KBM-7 (cell line): ENCODE measurements around the gene FOXL3.
"Not testable (repeated sequence)": the region's sequence is repeated elsewhere in the genome, so short reads cannot be mapped to it uniquely, and the experiment has no call there.

Source experiments
- DNase-seq: peaks from one replicate; pipeline ENCODE4 v3.0.0-alpha.2; 2015
- in situ Hi-C: fragments of 300-500 bp; cut with MboI; formaldehyde crosslinking; loops from 2 replicates; pipeline ENCODE4 v1.14.3; 2020; ENCODE audit warnings: low sequenced_read_pairs, low pct_unique_long_range_greater_than_20kb, mixed read lengths

FOXL3 gene

DNA sequence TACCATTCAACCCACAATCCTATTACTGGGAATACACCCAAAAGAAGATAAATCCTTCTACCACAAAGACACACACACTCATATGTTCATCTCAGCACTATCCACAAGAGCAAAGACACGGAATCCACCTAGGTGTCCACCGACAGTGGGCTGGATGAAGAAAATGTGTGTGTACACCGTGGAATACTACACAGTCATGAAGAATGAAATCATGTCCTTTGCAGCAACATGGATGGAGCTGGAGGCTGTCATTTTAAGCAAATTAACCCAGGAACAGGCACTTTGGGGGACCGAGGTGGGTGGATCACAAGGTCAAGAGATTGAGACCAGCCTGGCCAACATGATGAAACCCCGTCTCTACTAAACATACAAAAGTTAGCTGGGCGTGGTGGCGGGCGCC, 8.3 kb upstream of the FOXL3 start:
- in situ Hi-C loops = no loop called here
- no peak for DNase-seq

DNA sequence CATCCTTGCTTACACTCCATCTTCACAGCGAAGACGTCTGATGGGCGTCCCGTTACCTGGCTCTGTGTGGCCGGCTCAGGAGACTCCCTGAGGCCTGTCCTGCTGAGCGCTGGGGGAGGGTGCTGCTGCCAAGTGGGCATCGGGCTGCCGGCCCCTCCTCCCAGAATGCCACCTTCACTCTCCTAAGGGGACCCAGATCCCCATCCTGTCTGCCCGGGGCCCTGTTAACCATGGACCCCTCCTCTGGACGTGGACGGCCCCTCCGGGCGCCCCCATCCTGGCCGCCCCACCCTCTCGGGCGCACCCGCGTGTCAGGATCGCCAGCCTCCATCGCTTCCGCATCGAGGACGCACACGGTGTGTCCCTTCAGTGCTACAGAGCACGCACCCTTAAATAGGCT, 7.3 kb upstream of the FOXL3 start:
- no peak for DNase-seq
- in situ Hi-C loops = no loop called here

DNA sequence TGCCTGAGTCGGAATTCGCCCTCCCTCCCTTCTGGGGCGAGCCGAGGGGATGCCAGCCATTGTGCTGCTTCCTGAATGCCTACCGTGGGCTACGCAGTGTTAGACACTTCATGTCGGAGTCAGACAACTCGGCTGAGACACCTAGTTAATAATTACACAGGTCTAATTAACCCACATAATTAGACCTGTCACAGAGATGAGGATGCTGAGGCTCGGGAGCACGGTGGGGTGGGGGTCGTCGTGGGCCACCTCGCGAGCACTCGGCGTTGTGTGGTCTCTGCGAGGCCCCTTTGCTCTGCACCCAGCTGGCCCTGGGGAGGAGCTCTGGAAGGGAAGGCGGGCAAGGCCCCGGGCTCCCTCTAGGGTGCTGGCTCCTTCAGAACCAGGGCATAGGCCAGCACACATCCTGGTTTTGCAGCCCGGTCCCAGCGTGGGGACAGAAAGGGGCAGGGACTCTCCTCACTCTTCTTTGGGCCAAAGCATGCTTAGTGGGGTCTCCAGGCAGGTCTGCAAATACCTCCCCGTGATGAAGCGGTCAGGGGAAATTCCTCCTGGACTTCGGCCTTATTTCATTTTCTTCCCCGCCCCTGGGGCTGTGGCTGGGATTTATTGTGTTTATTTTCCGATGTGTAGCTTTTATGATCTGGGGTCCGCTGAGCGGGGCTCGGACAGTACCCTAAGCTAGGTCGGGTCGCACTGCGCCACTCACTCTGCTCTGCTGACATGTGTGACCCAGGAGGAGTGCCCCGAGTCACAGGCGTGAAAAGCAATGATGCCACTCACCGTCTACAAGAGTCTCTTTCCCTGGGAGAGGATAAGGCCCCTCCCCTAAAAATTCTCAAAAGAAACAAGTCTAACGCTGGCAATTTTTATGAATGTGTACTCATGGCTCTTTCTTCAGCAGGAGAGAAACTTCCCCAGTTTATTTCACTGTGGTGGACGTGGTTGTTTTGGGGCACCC, 4.9 kb upstream of the FOXL3 start:
- DNase-seq = no peak
- in situ Hi-C loops = no loop called here

- in situ Hi-C loops = no loop called here
- no peak for DNase-seq
Observed at GRCh38 chr7:285731-286130, 4.2 kb upstream of the FOXL3 start.

- in situ Hi-C loops = no loop called here
- DNase-seq = no peak
Observed at GRCh38 chr7:286266-286665, 3.7 kb upstream of the FOXL3 start.

DNA sequence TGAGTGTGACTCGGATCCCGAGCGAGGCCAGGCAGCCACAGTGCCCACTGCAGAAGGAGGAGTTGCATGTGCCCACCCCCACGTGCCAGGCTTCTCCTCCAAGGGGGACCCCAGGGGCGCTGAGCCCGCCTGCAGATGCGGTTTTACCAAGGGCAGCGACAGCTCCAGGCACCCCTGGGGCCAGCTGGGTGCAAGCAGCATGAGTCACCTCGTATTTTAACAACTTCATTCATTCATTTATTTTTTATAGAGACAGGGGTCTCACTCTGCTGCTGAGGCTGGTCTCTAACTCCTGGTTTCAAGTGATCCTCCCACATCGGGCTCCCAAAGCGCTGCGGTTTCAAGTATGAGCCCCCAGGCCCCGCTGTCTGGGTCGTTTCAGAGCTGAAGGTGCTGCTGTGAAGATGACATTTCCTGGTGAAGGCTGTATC, 1.3 kb upstream of the FOXL3 start:
- DNase-seq = no peak
- in situ Hi-C loops = no loop called here

DNA sequence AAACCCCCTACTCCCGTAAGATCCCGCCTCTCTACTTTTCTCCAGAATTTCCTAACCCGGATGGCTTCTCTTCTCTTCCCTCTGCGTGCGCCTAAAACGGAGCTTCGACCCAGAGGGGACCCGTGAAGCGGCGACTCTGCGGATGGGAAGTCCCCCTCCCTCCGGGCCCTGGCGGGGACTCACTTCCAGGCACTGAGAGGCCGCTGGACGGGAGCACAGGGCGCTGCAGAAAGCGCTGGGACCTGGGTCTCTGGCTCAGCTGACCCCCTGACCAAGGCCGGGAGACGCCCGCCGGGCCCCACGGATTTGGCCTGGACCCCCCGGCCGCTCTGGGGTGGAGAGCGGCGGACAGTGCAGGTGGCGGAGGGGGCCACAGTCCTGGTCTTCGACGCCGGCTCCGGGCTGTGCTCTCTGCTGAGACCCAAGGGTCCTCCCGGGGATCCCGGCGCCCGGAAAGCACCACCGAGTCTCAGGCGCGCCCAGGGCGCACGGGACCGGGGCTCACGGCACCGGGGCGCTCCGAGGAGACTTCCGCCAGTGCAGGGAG, 688 bp upstream of the FOXL3 start:
- DNase-seq = no peak
- in situ Hi-C loops = no loop called here

DNA sequence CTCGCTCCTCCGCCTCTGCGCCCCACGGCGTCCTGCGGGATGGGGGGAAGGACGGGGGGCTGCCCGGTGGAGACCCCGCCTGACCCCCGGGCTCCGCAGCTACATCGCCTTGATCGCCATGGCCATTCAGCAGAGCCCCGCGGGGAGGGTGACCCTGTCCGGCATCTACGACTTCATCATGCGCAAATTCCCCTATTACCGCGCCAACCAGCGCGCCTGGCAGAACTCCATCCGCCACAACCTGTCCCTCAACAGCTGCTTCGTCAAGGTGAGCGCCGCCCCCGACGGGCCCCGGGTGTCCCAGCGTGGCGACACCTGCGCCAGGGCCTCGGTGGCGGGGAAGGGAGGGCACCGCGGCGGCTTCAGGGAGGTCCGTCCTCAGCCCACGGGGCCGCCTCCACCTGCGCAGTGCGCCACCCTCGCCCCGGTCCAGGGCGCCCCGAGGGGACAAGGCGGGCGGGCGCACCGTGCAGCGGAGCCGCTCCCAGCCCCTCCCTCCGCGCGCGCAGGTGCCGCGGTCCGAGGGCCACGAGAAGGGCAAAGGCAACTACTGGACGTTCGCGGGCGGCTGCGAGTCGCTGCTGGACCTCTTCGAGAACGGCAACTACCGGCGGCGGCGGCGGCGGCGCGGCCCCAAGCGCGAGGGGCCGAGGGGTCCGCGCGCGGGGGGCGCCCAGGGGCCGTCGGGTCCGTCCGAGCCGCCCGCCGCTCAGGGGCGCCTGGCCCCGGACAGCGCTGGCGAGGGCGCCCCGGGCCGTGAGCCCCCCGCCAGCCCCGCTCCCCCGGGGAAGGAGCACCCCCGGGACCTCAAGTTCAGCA, 793 bp downstream of the FOXL3 start:
- in situ Hi-C loops = no loop called here
- DNase-seq = no peak

GRCh38 chr7:291373-292092, 1.6 kb downstream of the FOXL3 start:
- in situ Hi-C loops = no loop called here
- DNase-seq = no peak

DNA sequence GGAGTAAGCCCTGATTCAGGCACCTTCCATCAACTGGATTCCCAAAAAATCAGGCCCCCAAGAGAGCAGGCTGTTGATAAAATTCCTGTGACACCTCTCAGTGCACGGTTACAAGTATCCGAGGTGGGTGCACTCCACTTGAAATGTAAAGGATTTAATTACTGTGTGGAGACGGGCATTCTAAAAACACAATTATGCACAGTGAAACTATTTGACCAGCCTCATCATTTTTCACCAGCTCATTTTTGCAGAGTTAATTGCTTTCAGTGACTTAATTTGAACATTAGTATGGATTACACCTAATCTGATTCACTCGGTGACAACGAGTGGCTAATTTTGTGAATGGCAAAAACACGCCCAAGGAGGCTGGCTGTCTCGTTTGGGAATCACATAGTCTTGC, 2.3 kb downstream of the FOXL3 start:
- DNase-seq = no peak
- in situ Hi-C loops = no loop called here

DNA sequence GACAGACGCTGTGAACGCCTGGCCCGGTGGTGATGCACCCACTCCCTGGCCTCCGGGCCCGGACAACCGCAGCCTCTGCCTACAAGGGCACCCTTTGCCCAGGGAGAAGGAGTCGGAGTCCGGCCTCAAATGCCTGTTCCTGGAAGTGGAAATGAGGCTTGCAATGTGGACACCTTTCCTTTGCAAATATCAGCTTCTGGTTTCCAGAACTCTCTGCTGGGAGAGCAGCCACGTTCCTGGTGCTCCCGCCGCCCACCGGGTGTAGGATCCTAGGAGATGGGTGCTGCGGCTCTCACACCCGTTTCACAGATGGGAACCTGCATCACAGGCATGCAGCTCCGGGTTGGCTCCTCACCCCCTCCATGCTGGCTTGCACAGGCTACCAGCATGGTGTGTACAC, 2.9 kb downstream of the FOXL3 start:
- in situ Hi-C loops = no loop called here
- no peak for DNase-seq

DNA sequence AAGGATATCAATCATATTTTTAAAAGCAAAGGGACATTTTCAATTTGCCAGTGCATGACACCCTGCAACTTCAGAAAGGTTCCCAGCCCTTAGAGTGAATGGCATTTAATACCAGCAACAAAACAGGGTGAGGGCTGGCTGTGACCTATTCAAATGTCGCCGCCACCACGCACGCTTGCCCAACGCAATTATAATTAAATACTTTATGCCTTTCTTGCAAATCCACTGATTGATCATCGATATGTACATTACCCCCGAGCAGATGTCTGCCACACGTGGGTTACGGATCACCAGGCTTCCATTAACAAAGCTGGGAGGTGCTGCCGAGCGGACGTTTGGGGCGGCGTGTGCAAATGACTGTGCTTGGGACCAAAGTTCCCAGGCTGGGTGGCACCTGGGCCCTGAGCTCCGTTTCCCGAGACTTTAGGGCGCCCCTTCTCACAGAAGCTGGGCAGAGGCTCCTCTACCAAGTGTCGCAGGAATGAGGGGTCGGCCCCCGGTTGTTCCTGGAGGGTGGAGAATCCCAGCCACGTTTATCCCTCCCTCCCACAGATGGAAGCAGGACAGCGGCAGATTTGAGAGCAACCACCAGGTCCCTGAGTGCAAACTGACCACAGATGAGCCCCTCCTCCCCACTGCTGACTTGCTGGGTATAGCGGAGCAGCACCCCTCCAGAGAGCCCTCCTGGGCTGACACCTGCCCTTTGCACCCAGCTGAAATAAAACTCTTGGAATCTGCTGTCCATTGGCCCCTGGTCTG, 3.9 kb downstream of the FOXL3 start:
- in situ Hi-C loops = no loop called here
- no peak for DNase-seq

DNA sequence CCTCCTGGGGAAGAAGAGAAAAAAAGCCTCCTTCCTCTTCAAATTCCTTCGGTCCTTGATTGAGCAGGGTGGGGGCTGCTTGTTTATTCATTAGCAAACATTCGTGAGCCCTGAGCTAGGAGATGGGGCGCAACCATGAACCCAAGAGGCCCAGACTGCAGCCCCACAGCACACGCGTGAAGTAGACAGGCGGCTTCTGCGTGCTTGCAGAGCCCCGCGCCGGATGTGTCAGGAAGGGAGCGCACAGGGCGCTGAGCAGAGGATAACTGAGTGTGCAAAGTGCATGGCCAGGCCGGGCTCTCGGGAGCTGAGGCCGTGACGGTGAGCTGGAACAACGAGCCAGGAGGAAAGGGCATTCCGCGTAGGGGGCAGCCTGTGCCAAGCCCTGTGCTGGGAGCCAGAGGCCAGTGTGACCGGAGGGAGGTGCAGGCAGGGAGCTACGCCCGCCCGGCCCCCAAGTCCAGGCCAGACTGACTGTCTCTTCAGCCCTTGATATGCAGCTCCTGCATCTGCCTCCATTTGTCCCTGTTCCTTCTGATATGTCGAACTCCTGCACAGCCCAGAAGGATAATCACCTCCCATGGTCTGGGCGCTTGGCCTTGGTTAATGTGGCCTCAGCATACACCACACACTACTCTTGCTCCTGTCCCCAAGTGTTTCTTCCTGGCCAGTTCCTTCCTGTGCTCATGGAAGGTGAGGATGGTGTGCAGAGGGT, 4.6 kb downstream of the FOXL3 start:
- DNase-seq = no peak
- in situ Hi-C loops = no loop called here

GRCh38 chr7:295155-296154, 5.5 kb downstream of the FOXL3 start:
- in situ Hi-C loops = no loop called here
- no peak for DNase-seq

DNA sequence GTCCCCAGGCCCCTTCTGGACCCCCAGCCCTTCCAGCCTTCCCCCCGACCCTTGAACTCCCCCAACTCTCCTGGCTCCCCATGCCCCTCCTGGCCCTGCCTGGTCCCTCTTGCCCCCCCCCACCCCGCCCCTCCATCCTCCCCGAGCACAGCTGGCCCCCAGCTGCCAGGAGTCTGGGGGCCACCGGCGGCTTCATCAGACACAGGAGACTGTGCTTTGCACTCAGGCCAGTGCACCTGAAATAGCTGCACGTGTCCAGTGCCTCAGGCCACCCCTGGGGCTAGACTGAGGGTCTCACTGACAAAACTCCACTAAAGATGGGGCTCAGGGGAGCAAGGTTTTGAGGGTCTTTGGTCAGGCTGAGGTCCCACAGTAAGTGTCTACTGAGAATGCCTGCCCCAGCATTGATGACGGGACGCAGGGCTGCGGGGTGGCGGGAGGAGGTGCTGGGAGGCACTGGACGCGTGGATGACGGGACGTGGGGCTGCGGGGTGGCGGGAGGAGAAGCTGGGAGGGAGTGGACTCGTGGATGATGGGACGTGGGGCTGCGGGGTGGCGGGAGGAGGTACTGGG, 6.5 kb downstream of the FOXL3 start:
- in situ Hi-C loops = no loop called here
- DNase-seq = no peak

DNA sequence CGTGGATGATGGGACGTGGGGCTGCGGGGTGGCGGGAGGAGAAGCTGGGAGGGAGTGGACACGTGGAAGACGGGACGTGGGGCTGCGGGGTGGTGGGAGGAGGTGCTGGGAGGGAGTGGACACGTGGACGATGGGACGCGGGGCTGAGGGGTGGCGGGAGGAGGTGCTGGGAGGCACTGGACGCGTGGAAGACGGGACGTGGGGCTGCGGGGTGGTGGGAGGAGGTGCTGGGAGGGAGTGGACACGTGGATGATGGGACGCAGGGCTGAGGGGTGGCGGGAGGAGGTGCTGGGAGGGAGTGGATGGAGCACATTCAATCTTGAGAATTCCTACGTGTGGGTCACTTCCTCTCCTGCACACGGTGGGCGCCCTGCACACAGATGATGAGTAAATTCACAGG, 7.2 kb downstream of the FOXL3 start:
- DNase-seq, in situ Hi-C loops: not testable (repeated sequence)
